ENCODE data around the gene RPS21. TPM values are rescaled to one million over a fixed set of nuclear protein-coding genes. Genes with fewer than 3 reads are reported as not detected.

RPS21 gene
- total and polyA plus RNA-seq, 2 of the 13 experiments (the other 11 are each of a cell fraction or from before 2014, with no cell fraction given): 2,647 to 11,063 TPM

DNA sequence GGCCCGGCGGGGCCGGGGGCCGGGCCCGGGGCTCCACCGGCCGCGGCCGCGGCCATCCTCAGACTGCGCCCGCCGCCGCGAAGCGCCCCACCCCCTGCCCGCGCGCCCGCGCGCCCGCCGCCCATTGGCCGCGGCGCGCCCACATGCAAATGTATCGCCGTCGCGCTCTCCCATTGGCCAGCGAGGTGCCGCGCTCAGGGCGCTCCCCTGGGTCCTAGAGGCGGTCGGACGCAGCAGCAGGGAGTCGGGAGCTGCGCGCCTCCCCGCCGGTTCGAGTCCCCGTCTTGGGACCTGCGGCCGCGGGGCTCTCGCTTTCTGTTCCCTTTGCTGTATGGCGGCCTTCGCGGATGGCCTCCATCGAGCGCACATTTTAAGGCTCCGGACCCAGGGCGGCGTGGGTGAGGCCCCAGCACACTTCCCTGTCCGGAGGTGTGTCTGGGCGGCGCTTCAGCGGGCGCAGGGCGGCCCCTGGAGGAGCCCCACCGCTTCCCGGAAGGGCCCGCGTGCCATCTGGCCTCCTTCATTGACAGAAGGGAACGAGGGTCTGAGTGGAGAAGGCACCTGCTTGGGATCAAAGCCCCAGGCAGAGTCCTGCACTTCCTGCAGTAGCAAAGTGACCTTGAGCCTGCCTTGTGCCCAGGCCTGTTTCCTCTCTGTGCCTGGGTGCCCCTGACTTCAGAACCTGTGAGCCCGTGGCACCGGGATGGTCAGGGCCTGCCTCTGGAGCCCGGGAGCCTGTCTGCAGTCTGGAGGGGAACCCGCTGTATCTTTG lies 20.5 kb downstream of the RPS21 start, which contains the start of gene CABLES2 (continued):
- TF ChIP-seq, protein P1, sequence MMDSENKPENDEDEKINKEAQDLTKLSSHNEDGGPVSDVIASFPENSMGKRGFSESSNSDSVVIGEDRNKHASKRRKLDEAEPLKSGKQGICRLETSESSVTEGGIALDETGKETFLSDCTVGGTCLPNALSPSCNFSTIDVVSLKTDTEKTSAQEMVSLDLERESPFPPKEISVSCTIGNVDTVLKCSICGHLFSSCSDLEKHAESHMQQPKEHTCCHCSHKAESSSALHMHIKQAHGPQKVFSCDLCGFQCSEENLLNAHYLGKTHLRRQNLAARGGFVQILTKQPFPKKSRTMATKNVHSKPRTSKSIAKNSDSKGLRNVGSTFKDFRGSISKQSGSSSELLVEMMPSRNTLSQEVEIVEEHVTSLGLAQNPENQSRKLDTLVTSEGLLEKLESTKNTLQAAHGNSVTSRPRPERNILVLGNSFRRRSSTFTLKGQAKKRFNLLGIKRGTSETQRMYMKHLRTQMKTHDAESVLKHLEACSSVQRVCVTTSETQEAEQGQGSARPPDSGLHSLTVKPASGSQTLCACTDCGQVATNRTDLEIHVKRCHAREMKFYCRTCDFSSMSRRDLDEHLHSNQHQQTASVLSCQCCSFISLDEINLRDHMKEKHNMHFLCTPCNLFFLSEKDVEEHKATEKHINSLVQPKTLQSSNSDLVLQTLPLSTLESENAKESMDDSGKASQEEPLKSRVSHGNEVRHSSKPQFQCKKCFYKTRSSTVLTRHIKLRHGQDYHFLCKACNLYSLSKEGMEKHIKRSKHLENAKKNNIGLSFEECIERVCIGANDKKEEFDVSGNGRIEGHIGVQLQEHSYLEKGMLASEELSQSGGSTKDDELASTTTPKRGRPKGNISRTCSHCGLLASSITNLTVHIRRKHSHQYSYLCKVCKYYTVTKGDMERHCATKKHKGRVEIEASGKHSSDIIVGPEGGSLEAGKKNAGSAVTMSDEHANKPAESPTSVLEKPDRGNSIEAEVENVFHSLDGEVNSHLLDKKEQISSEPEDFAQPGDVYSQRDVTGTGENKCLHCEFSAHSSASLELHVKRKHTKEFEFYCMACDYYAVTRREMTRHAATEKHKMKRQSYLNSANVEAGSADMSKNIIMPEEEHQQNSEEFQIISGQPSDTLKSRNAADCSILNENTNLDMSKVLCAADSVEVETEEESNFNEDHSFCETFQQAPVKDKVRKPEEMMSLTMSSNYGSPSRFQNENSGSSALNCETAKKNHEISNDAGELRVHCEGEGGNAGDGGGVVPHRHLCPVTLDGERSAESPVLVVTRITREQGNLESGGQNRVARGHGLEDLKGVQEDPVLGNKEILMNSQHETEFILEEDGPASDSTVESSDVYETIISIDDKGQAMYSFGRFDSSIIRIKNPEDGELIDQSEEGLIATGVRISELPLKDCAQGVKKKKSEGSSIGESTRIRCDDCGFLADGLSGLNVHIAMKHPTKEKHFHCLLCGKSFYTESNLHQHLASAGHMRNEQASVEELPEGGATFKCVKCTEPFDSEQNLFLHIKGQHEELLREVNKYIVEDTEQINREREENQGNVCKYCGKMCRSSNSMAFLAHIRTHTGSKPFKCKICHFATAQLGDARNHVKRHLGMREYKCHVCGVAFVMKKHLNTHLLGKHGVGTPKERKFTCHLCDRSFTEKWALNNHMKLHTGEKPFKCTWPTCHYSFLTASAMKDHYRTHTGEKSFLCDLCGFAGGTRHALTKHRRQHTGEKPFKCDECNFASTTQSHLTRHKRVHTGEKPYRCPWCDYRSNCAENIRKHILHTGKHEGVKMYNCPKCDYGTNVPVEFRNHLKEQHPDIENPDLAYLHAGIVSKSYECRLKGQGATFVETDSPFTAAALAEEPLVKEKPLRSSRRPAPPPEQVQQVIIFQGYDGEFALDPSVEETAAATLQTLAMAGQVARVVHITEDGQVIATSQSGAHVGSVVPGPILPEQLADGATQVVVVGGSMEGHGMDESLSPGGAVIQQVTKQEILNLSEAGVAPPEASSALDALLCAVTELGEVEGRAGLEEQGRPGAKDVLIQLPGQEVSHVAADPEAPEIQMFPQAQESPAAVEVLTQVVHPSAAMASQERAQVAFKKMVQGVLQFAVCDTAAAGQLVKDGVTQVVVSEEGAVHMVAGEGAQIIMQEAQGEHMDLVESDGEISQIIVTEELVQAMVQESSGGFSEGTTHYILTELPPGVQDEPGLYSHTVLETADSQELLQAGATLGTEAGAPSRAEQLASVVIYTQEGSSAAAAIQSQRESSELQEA (CRISPR knock-in tag; IDR thresholded peaks at IDR 0.05; ENCODE audit: not compliant biosample characterization): no peak
- TF ChIP-seq, protein P2, sequence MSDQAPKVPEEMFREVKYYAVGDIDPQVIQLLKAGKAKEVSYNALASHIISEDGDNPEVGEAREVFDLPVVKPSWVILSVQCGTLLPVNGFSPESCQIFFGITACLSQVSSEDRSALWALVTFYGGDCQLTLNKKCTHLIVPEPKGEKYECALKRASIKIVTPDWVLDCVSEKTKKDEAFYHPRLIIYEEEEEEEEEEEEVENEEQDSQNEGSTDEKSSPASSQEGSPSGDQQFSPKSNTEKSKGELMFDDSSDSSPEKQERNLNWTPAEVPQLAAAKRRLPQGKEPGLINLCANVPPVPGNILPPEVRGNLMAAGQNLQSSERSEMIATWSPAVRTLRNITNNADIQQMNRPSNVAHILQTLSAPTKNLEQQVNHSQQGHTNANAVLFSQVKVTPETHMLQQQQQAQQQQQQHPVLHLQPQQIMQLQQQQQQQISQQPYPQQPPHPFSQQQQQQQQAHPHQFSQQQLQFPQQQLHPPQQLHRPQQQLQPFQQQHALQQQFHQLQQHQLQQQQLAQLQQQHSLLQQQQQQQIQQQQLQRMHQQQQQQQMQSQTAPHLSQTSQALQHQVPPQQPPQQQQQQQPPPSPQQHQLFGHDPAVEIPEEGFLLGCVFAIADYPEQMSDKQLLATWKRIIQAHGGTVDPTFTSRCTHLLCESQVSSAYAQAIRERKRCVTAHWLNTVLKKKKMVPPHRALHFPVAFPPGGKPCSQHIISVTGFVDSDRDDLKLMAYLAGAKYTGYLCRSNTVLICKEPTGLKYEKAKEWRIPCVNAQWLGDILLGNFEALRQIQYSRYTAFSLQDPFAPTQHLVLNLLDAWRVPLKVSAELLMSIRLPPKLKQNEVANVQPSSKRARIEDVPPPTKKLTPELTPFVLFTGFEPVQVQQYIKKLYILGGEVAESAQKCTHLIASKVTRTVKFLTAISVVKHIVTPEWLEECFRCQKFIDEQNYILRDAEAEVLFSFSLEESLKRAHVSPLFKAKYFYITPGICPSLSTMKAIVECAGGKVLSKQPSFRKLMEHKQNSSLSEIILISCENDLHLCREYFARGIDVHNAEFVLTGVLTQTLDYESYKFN (CRISPR knock-in tag; conservative IDR thresholded peaks at IDR 0.05): peak; percentile 71
- no peak for TF ChIP-seq CEBPB (IDR thresholded peaks at IDR 0.05; ENCODE audit: borderline replicate concordance, low read depth, low read length)
- no peak for TF ChIP-seq POLR2A (IDR thresholded peaks at IDR 0.05; ENCODE audit: insufficient read depth in 1 of 2, low read depth in 2 of 2, low read length in 2 of 2)
- peak; percentile 84; the same call in 1 of the 2 replicates for TF ChIP-seq SPEN (CRISPR knock-in tag; IDR thresholded peaks at IDR 0.05; ENCODE audit: low read depth)
- TF ChIP-seq, protein P3, sequence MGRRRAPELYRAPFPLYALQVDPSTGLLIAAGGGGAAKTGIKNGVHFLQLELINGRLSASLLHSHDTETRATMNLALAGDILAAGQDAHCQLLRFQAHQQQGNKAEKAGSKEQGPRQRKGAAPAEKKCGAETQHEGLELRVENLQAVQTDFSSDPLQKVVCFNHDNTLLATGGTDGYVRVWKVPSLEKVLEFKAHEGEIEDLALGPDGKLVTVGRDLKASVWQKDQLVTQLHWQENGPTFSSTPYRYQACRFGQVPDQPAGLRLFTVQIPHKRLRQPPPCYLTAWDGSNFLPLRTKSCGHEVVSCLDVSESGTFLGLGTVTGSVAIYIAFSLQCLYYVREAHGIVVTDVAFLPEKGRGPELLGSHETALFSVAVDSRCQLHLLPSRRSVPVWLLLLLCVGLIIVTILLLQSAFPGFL (CRISPR knock-in tag; IDR thresholded peaks at IDR 0.05): peak; percentile 98
- TF ChIP-seq ZNF773 (CRISPR knock-in tag; IDR thresholded peaks at IDR 0.05; ENCODE audit: borderline replicate concordance): peak; percentile 87; the same call in 1 of the 2 replicates
- TF ChIP-seq, protein P4, sequence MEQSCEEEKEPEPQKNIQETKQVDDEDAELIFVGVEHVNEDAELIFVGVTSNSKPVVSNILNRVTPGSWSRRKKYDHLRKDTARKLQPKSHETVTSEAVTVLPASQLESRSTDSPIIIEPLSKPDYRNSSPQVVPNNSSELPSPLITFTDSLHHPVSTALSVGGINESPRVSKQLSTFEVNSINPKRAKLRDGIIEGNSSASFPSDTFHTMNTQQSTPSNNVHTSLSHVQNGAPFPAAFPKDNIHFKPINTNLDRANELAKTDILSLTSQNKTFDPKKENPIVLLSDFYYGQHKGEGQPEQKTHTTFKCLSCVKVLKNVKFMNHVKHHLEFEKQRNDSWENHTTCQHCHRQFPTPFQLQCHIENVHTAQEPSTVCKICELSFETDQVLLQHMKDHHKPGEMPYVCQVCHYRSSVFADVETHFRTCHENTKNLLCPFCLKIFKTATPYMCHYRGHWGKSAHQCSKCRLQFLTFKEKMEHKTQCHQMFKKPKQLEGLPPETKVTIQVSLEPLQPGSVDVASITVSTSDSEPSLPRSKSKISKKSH (CRISPR knock-in tag; IDR thresholded peaks at IDR 0.05; ENCODE audit: borderline replicate concordance): peak; percentile 93; the same call in 1 of the 2 replicates
- peak; percentile 78 for TF ChIP-seq PTBP1 (IDR thresholded peaks at IDR 0.05; ENCODE audit: low read depth, low read length, poor library complexity, severe bottlenecking)
- peak; percentile 67; the same call in 1 of the 2 replicates for TF ChIP-seq TEAD2 (CRISPR knock-in tag; IDR thresholded peaks at IDR 0.05)
- TF ChIP-seq, protein P5, sequence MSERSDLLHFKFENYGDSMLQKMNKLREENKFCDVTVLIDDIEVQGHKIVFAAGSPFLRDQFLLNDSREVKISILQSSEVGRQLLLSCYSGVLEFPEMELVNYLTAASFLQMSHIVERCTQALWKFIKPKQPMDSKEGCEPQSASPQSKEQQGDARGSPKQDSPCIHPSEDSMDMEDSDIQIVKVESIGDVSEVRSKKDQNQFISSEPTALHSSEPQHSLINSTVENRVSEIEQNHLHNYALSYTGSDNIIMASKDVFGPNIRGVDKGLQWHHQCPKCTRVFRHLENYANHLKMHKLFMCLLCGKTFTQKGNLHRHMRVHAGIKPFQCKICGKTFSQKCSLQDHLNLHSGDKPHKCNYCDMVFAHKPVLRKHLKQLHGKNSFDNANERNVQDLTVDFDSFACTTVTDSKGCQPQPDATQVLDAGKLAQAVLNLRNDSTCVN (CRISPR knock-in tag; IDR thresholded peaks at IDR 0.05; ENCODE audit: borderline replicate concordance): peak; percentile 62; the same call in 1 of the 2 replicates

Data from HepG2 (cell line).